Testis (tissue), 2 donors: ENCODE results near the gene FARP2.

Experiments used
- POLR2A ChIP-seq: fragments of 450-650 bp; IDR thresholded peaks from one replicate; pipeline ENCODE4 v1.6.1; 2017; ENCODE audit warnings: antibody characterized with exemption, mild to moderate bottlenecking, moderate library complexity
- TF ChIP-seq, protein P1 (sequence below), 3 experiments: fragments of 450-650 bp in 2 of 3; fragments of 200-600 bp in 1 of 3; sonication (generic) in 1 of 3; IDR thresholded peaks; one replicate each; pipeline ENCODE4 v1.5.1; 2016 to 2019; ENCODE audit warnings: antibody characterized with exemption in 3 of 3, mild to moderate bottlenecking in 2 of 3, moderate library complexity in 1 of 3

DNA sequence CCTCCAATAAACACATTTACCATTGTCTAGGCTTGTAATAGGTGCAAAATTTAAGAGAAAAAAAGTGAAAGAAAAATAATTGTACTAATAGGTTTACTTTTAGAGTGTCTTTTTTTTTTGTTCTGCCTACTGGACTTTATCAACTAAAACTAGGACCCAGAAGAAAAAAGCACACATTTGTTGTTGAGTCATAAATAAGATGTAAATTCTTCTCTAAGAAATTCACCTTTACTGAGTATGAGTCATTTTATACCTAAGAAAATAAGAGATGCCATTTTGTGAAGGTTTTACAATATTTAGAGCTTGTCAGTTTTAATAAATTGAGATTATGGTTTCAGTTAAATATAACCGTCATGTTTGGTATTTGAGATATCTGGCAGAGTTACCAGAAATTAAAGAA is 19.2 kb downstream of the FARP2 start:
- TF ChIP-seq POLR2A, result no peak
- TF ChIP-seq, protein P1, sequence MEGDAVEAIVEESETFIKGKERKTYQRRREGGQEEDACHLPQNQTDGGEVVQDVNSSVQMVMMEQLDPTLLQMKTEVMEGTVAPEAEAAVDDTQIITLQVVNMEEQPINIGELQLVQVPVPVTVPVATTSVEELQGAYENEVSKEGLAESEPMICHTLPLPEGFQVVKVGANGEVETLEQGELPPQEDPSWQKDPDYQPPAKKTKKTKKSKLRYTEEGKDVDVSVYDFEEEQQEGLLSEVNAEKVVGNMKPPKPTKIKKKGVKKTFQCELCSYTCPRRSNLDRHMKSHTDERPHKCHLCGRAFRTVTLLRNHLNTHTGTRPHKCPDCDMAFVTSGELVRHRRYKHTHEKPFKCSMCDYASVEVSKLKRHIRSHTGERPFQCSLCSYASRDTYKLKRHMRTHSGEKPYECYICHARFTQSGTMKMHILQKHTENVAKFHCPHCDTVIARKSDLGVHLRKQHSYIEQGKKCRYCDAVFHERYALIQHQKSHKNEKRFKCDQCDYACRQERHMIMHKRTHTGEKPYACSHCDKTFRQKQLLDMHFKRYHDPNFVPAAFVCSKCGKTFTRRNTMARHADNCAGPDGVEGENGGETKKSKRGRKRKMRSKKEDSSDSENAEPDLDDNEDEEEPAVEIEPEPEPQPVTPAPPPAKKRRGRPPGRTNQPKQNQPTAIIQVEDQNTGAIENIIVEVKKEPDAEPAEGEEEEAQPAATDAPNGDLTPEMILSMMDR (IDR thresholded peaks at IDR 0.05), result no peak
